Subcutaneous adipose tissue (tissue), 4 donors: ENCODE measurements around the gene LRP3. TPM values are rescaled to one million over a fixed set of nuclear protein-coding genes. Genes with fewer than 3 reads are reported as not detected.

Experiments
- CTCF ChIP-seq: fragments of 450-650 bp; IDR thresholded peaks from one replicate; pipeline ENCODE4 v1.5.1; 2016; ENCODE audit warnings: low read depth, mild to moderate bottlenecking, control low read depth, antibody characterized with exemption, moderate library complexity
- total RNA-seq, 4 donors: library from RNA; depleted of rRNA; stranded (reverse); fragments of >200 nt; gene quantifications; one replicate each; pipeline ENCODE4 v1.1.0, GENCODE V29; 2016

The LRP3 gene
- total RNA-seq, 4 donors from 2014 or later: 15.0 to 40.3 (median 20.0) TPM

GRCh38 chr19:33239223-33239975 lies 45.3 kb downstream of the LRP3 start:
- TF ChIP-seq CTCF: no peak

GRCh38 chr19:33240181-33240771 lies 46.1 kb downstream of the LRP3 start:
- TF ChIP-seq CTCF: no peak

- TF ChIP-seq CTCF: no peak
These were observed 47.0 kb downstream of the LRP3 start for GRCh38 chr19:33241091-33241529.

- no peak for TF ChIP-seq CTCF
These were observed 47.5 kb downstream of the LRP3 start for GRCh38 chr19:33241530-33242101.

GRCh38 chr19:33242131-33242530 lies 48.0 kb downstream of the LRP3 start:
- no peak for TF ChIP-seq CTCF

GRCh38 chr19:33242911-33243310 lies 48.8 kb downstream of the LRP3 start:
- no peak for TF ChIP-seq CTCF

GRCh38 chr19:33245948-33246708 lies 52.0 kb downstream of the LRP3 start:
- TF ChIP-seq CTCF: no peak
